CD4-positive, alpha-beta T cell treated with Interleukin-4 for 4 hours (primary cell): ENCODE results near the gene TET2.

ENCODE experiments used
- DNase-seq: peaks from one replicate; pipeline ENCODE4 v3.0.0-alpha.2; 2020

The TET2 gene

GRCh38 chr4:105146276-105147015 is at the start of gene TET2:
TET2 (plus strand) TSS chr4:105146876; CDS start chr4:105233943, 87,067 bp downstream.
- DNase-seq = peak; percentile 84

DNA sequence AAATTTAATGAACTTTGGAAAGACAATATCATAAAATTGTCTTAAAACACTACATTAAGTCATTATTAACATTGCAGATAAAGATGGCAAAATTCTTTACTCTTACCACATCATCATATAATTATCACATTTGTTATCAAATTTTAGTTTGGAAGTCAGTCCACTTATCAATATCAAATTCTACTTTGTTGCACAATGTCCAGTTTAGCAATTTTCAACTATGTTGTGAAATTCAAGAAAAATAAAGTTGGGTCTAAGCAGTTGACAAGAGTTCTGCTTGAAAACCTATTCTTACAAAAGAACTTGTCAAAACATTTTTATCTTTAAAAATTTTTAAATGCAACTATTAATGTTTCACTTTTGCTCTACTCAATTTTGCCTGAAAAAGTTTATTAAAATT is 44.7 kb upstream of the TET2 start:
- no peak for DNase-seq

GRCh38 chr4:105106426-105106825 is 40.2 kb upstream of the TET2 start:
- DNase-seq = no peak

DNA sequence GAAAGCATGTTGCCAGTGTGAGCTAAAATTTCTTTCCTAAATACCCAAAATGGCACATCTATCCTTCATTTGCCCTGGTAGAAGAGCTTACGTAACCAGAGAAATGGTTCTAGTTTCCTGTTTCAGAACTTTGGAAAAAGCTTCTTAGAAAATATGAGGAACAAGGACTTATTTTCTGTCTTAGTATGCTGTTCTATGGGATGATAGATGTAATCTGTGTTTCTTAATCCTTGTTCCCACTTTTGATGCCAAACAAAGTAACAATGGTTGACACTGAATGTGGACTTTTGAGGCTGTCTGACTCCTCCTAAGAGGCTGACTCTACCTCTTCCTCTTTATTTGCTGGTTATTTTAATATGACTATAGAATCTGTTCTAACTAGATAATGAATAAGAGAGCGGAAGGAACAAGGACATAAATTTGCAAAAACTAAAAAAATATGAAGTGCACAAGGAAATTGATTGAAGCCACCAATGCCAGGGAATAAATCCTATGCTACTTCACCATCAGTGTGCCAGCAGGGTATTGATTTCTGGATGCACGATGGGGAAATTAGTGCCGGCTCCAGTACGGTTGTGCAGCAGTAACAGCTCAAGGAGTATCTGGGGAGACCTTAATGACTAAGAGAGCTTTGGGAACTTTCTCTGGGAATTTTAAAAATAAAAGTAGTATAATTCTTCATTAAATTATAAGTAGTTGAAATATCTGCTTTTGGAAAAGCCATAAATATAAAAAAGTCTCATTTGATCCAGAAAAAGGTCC is 39.4 kb upstream of the TET2 start:
- no peak for DNase-seq

- no peak for DNase-seq
Measured at GRCh38 chr4:105108971-105109370, 37.7 kb upstream of the TET2 start.

DNA sequence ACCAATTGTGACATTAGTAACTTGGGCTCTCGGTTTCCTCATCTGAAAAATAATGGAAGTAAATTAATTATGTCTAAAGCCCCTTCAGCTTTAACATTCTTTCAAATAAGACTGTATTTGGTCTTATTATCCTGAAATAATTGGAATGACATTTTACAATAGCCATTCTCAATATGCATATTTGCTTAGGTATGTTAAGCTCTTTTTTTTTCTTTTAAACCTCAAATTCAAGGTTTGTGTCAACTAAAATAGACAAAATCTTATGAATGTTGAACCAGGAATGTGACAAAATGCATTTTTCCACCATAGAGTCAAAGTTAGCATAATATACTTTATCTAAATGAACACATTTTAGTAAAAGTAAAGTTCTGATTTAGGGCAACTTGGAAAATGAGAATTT is 34.4 kb upstream of the TET2 start:
- DNase-seq = no peak

- DNase-seq = no peak
Measured at GRCh38 chr4:105113800-105114199, 32.9 kb upstream of the TET2 start.

DNA sequence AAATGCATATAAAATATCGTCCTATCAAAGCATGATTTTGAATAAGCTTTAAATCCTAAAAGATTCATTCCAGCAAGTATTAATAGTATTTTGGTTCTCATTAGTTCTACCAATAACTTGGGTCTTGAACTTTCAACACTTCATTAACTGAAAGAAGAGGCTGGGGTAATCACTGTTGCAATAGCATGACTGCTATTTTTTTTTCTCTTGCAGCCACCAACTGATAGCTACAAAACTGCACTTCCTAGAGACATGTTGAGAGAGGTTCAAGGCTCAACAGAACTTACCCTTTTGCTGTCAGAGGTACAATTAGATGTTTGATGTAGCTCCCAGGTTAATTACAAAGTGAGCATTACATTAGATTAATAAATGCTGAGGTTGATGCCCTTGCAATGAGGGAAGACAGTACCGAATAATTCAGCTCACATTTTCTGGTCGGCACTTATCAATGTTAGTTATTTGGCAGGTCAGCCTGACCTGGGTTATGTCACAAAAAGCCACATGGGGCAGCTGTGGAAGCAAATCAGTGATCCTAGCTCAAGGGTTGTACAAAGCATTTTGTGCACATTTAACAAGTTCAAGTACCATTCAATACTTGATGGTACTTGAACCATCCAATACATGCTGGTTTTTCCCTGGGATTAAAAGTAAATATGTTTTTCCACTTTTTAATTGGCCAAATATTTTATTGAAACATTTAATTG is 29.9 kb upstream of the TET2 start:
- no peak for DNase-seq

GRCh38 chr4:105119356-105119755 is 27.3 kb upstream of the TET2 start:
- no peak for DNase-seq

DNA sequence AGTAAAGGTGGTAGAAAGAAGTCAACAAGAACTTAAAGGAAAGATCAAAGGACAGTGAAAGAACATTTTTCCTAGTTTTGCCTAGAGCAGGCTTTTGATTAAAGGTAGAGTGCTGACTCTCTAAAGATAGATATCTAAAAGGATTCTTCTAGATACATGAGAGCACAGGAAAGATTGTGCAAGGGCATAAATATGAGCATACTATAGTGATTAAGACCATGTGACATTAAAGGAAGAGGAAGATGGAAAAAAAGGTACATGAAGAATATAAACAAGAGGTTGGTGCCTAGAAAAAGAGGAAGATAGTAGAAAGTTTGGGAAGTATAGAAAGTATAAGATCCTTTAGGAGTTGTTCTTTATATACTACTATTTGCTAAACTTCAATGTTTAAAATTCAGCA is 26.1 kb upstream of the TET2 start:
- no peak for DNase-seq

- no peak for DNase-seq
Measured at GRCh38 chr4:105122350-105122749, 24.3 kb upstream of the TET2 start.

GRCh38 chr4:105126311-105127169 is 20.1 kb upstream of the TET2 start:
- DNase-seq = no peak

DNA sequence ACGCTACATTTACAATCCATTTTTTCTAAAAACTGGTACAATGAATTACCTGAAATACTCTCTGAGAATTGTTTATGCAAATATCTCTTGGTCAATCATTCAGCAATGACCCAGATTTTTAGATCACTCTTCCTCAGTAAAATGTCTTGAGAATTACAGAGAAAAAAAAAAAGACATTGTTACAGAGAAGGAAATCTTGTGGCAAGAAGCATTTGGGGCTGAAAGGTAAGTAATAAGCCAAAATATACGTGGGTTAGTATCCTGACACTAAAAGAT is 19.6 kb upstream of the TET2 start:
- DNase-seq = no peak

DNA sequence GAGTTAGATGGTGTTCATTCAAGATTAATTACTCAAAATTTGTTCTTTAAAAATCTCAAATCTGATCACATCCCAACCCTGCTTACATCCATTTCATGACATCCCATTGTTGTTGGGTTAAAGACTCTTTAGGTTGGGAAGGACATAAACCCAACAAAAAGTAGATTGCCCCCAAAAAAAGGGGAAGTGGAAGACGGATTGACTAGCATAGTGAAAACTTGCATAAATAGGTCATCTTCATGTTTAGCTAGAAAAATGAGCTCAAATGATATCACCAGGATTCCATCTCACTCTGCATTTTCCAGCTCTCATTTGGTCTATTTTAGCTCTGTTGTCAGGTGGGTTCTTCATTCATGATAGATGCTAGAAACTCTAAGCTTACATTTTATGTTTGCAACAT is 18.5 kb upstream of the TET2 start:
- no peak for DNase-seq

DNA sequence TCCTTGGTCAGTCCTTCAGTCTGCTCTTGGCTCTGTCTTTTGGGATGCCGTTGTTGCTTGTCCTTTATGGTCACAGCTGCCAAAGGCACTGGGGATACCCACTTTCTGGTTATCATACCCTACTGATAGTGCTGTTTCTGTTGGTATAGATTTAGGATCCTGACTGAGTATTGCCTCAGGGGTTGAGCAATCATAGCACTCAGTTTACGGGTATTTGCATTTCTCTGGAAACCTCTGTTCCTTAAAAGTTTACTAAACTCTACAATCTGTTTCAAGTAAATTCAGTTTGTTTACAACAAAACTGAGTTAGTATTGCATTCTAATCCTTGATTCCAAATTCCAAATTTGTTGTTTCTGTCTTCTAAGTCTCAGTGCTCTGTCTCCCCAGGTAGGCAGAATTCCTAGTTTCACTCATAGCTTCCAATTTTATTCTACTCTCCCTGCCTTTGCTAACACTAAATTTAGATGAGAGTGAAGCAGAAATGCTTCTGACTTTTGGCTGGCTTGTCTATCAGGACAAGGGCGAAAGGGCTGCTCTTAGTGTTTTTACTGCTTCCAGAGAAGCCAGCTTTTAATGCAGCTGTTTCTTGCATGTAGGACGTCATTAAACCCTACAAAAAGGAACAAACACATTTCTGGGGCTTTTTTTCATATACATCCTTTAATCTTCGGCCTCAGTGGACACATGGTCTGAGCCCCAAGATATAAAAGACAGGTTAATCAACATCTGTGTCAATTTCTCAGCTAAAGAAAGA is 17.2 kb upstream of the TET2 start:
- DNase-seq = no peak

GRCh38 chr4:105130945-105131344 is 15.7 kb upstream of the TET2 start:
- DNase-seq = no peak

- DNase-seq = no peak
Measured at GRCh38 chr4:105133976-105134375, 12.7 kb upstream of the TET2 start.

GRCh38 chr4:105135785-105136184 is 10.9 kb upstream of the TET2 start:
- DNase-seq = no peak

GRCh38 chr4:105137121-105137875 is 9.4 kb upstream of the TET2 start:
- DNase-seq = no peak

- no peak for DNase-seq
Measured at GRCh38 chr4:105139646-105140045, 7.0 kb upstream of the TET2 start.

- peak; percentile 77 for DNase-seq
Measured at GRCh38 chr4:105140684-105141490, 5.8 kb upstream of the TET2 start.
